ENCODE results near the gene PLA2G4E. TPM values are rescaled to one million over a fixed set of nuclear protein-coding genes. Genes with fewer than 3 reads are reported as not detected.

Gene PLA2G4E
- total RNA-seq: not detected
- long read RNA-seq: 0 reads

- Histone ChIP-seq H3K4me3 (no peak within 1 kb of the TSS), H3K4me1 (no peaks in the 10 kb centered on the region), H3K27me3 (no peaks in the 10 kb centered on the region), H3K9me3 (no peaks in the 10 kb centered on the region), H3K27ac (no peak within 1 kb of the TSS), H3K36me3 (no peaks in the 10 kb centered on the region)
- 92% methylated on average over 4 of the region's 5 CpGs for WGBS (ENCODE audit: insufficient coverage, low coverage, low lambda C conversion rate, missing lambda C conversion rate)
- DNase-seq: no peak
- no peak for TF ChIP-seq POLR2A (IDR thresholded peaks at IDR 0.05)
- no peak for TF ChIP-seq CTCF (IDR thresholded peaks at IDR 0.05)
- intact Hi-C loops (cut with DNase I): no loop called here
- ATAC-seq: no peak
These were observed at the start of gene PLA2G4E for GRCh38 chr15:42020713-42021273. Gene PLA2G4E, minus strand, starts transcription at chr15:42021042. Its CDS starts 12 bp downstream, at chr15:42021030.

DNA sequence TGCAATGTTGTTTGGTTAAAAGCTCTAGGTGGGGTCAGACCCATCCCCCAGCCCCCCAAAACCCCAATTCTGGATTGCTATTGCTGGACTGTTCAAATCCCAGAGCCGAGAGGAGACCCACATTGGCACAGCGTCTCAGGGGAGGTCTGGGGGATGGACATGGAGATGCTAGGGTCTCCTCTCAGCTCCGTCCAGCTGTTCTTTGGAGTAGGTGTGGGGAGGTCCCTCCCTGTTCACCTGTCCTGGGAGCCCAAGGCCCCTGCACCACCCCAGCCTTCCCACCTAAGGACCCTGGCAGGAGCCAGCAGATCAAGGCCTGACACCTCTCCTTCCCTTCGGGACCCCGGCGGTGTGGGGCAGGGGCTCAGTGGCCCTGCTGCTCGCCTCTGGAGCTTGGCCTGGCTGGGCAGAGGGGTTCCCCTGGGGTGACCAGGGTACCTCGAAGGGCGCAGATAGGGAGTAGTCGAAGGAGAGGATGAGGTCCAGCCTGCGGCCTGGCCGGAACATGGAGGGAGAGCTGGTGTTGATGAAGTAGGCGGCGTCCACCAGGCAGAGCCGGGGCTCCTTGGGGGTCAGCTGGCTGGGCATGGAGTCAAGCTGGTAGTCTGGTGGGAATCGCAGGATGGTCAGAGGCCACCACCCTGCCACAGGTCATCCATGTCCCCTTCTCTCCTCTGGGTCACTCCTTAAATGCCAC lies 49.6 kb upstream of the PLA2G4E start:
- ATAC-seq (no peak), DNase-seq (peak in 1 of 3 donors; percentile 40)
- TF ChIP-seq POLR2A (IDR thresholded peaks at IDR 0.05) (no peak), CTCF (IDR thresholded peaks at IDR 0.05) (no peak)
- no peaks in the 10 kb centered on the region for H3K36me3 ChIP-seq
- H3K9me3 ChIP-seq: no peaks in the 10 kb centered on the region
- H3K4me3 ChIP-seq: no peak overlapping the region
- no peaks in the 10 kb centered on the region for H3K27me3 ChIP-seq
- no peak overlapping the region for H3K27ac ChIP-seq
- 80% methylated on average over 3 of the region's 16 CpGs for WGBS (ENCODE audit: insufficient coverage, low coverage, low lambda C conversion rate, missing lambda C conversion rate)
- no peaks in the 10 kb centered on the region for H3K4me1 ChIP-seq
- intact Hi-C loops (cut with DNase I): no loop called here

DNA sequence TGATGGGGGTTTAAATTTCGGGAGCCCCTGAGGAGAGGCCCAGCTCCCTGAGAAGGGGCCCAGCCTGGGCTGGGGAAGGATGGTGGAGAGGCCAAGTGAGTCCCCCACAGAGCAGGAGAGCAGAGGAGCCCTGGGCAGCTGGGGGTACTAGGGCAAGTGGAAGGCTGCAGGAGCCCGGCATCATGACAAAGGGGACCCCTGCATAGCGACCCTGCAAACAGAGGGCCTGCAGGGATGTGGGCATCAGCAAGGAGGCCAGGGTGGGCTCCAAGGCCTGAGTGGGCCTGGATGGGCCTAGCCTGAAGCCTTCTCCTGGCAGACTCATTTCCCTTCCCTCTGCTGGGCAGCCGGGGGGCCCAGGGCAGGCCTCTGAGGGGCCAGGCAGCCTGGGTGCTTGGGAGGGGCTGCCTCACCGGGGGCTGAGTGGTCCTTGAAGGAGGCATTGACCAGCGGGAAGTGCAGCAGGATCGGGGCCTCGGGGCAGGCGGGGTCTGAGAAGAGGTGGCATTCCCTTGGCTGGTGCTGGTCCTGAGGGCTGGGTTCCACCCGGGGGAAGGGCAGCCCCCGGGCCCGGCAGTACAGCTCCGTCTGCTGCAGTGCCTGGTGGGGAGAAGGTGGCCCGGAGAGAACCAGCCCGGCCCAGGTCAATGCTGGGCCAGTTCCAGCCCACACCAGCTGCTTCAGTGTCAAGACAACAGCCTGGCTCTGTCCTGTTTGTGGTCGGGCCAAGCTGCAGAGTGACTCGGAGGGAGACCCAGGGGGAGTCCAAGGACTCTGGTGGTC lies 48.8 kb upstream of the PLA2G4E start:
- DNase-seq (peak in 1 of 3 donors; percentile 42), ATAC-seq (no peak)
- Histone ChIP-seq H3K27me3 (no peaks in the 10 kb centered on the region), H3K4me1 (no peaks in the 10 kb centered on the region), H3K9me3 (no peaks in the 10 kb centered on the region), H3K36me3 (no peaks in the 10 kb centered on the region), H3K27ac (no peak overlapping the region), H3K4me3 (no peak overlapping the region)
- intact Hi-C loops (cut with DNase I): loop anchor here in 1 of 2 donors (5.0 kb wide), 1 partner anchor 82 kb away; no protein-coding TSS in a partner anchor
- 20% methylated on average over 1 of the region's 17 CpGs for WGBS (ENCODE audit: insufficient coverage, low coverage, low lambda C conversion rate, missing lambda C conversion rate)
- TF ChIP-seq POLR2A (IDR thresholded peaks at IDR 0.05): no peak
- no peak for TF ChIP-seq CTCF (IDR thresholded peaks at IDR 0.05)

GRCh38 chr15:42069025-42069424 lies 48.2 kb upstream of the PLA2G4E start:
- H3K9me3 ChIP-seq: no peaks in the 10 kb centered on the region
- H3K4me3 ChIP-seq: no peak overlapping the region
- no peaks in the 10 kb centered on the region for H3K36me3 ChIP-seq
- WGBS (ENCODE audit: insufficient coverage, low coverage, low lambda C conversion rate, missing lambda C conversion rate): 83% methylated on average over 7 of the region's 7 CpGs
- ATAC-seq (no peak), DNase-seq (no peak)
- TF ChIP-seq POLR2A (IDR thresholded peaks at IDR 0.05): no peak
- no peak for TF ChIP-seq CTCF (IDR thresholded peaks at IDR 0.05)
- H3K27me3 ChIP-seq: no peaks in the 10 kb centered on the region
- intact Hi-C loops (cut with DNase I): loop anchor here in 1 of 2 donors (5.0 kb wide), 1 partner anchor 82 kb away; no protein-coding TSS in a partner anchor
- H3K4me1 ChIP-seq: no peaks in the 10 kb centered on the region
- H3K27ac ChIP-seq: no peak overlapping the region

Measured in right lobe of liver (tissue), 6 donors.